ENCODE data around the gene NDUFAF4. TPM values are rescaled to one million over a fixed set of nuclear protein-coding genes. Genes with fewer than 3 reads are reported as not detected.

The NDUFAF4 gene
- total and polyA plus RNA-seq, 2 experiments from 2014 or later: 35.1 to 233 TPM

GRCh38 chr6:96927660-96928059, 30.0 kb upstream of the NDUFAF4 start (continued):
- TF ChIP-seq ZNF462 (CRISPR knock-in tag; IDR thresholded peaks at IDR 0.05) (no peak), STAT1 (IDR thresholded peaks at IDR 0.05; ENCODE audit: unreplicated experiment) (no peak), EZH2 (IDR thresholded peaks at IDR 0.05; ENCODE audit: low read depth, unreplicated experiment) (no peak)

GRCh38 chr6:96926425-96926824, 28.7 kb upstream of the NDUFAF4 start:
- H3K27me3 Mint-ChIP-seq (ENCODE audit: insufficient read depth, low read depth, poor library complexity): peaks cover 11% of the 10 kb centered on the region
- no peaks in the 10 kb centered on the region for H3K9me3 Mint-ChIP-seq
- Histone ChIP-seq H3K4me3 (no peak overlapping the region), H3K4me1 (ENCODE audit: insufficient read depth) (peaks cover 15% of the 10 kb centered on the region), H3F3A (replicated peaks; ENCODE audit: low read depth) (no peaks in the 10 kb centered on the region; the same call in 1 of the 2 replicates), H3K27ac (ENCODE audit: low read depth) (no peak overlapping the region), H3K9me2 (ENCODE audit: insufficient read depth) (no peaks in the 10 kb centered on the region), H4K20me1 (replicated peaks; ENCODE audit: insufficient read depth) (no peaks in the 10 kb centered on the region), H2AFZ (no peak overlapping the region), H3K79me2 (replicated peaks; ENCODE audit: insufficient read depth) (no peaks in the 10 kb centered on the region), H3K27me3 (ENCODE audit: insufficient read depth) (no peaks in the 10 kb centered on the region), H3K4me2 (no peak overlapping the region), H3K36me3 (ENCODE audit: insufficient read depth) (no peaks in the 10 kb centered on the region)
- no peak overlapping the region for H3K4me3 Mint-ChIP-seq
- ATAC-seq (no peak), DNase-seq (ENCODE audit: low spot score) (no peak)
- H3K4me1 Mint-ChIP-seq: peaks cover 19% of the 10 kb centered on the region
- no peak overlapping the region for H3K27ac Mint-ChIP-seq
- H3K36me3 Mint-ChIP-seq (ENCODE audit: low read depth): no peaks in the 10 kb centered on the region
- TF ChIP-seq ETS1 (IDR thresholded peaks at IDR 0.05) (no peak), POLR2AphosphoS5 (IDR thresholded peaks at IDR 0.05; ENCODE audit: low read depth) (no peak), CTCF (conservative IDR thresholded peaks at IDR 0.05; ENCODE audit: low read depth in 2 of 2) (no peak), EZH2 (IDR thresholded peaks at IDR 0.05; ENCODE audit: low read depth, unreplicated experiment) (no peak), JUNB (IDR thresholded peaks at IDR 0.05; ENCODE audit: unreplicated experiment) (no peak), ZNF331 (CRISPR knock-in tag; IDR thresholded peaks at IDR 0.05; ENCODE audit: low read depth) (no peak), REST (IDR thresholded peaks at IDR 0.05; ENCODE audit: unreplicated experiment) (no peak), STAT1 (IDR thresholded peaks at IDR 0.05; ENCODE audit: unreplicated experiment) (no peak)
